Measurements from ENCODE around the gene MRPL17.

MRPL17 gene

DNA sequence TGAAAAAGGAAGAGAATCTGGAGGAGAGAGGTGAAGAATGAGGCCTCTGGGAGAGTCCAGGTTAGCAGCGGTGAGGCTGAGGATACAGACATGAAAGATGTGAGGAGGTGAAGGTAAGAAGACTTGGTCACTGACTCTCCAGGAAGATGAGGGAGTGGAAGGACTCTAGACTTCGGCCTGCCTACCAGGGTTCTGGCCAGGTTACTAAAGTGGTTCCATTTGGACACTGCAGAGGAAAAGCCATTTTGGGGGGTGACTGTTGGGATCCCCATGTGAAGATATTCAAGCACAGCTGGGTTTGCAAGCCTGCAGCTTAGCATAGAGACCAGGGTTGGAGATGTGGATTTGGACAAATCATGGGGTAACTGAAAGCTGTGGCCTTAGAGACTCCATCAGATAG, 35.3 kb downstream of the MRPL17 start:
- Histone ChIP-seq H3K4me3 (ENCODE audit: low read depth, low read length, poor library complexity, severe bottlenecking) (no peak overlapping the region), H3K27ac (ENCODE audit: low read depth, low read length, poor library complexity, severe bottlenecking) (no peak overlapping the region), H3K9me3 (ENCODE audit: low read length) (no peaks in the 10 kb centered on the region), H4K20me1 (ENCODE audit: insufficient read depth, low read length) (no peaks in the 10 kb centered on the region), H3K79me2 (ENCODE audit: insufficient read depth, low read length) (no peaks in the 10 kb centered on the region), H3K9ac (ENCODE audit: low read length) (no peak overlapping the region), H3K9me2 (ENCODE audit: low read depth, low read length) (no peaks in the 10 kb centered on the region), H3K4me1 (ENCODE audit: insufficient read depth, low read length, severe bottlenecking) (peaks cover 12% of the 10 kb centered on the region), H3K36me3 (ENCODE audit: insufficient read depth, low read length) (no peaks in the 10 kb centered on the region), H3K4me2 (ENCODE audit: low read length) (no peak overlapping the region), H2AFZ (ENCODE audit: low read length) (no peak overlapping the region), H3K27me3 (ENCODE audit: insufficient read depth, low read length) (0 out of 2 replicates have a peak, but pooled peaks cover 5% of the 10 kb centered on the region), H3F3A (ENCODE audit: insufficient read depth, low read length) (no peaks in the 10 kb centered on the region)
- TF ChIP-seq, protein P1, sequence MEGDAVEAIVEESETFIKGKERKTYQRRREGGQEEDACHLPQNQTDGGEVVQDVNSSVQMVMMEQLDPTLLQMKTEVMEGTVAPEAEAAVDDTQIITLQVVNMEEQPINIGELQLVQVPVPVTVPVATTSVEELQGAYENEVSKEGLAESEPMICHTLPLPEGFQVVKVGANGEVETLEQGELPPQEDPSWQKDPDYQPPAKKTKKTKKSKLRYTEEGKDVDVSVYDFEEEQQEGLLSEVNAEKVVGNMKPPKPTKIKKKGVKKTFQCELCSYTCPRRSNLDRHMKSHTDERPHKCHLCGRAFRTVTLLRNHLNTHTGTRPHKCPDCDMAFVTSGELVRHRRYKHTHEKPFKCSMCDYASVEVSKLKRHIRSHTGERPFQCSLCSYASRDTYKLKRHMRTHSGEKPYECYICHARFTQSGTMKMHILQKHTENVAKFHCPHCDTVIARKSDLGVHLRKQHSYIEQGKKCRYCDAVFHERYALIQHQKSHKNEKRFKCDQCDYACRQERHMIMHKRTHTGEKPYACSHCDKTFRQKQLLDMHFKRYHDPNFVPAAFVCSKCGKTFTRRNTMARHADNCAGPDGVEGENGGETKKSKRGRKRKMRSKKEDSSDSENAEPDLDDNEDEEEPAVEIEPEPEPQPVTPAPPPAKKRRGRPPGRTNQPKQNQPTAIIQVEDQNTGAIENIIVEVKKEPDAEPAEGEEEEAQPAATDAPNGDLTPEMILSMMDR (IDR thresholded peaks at IDR 0.05; ENCODE audit: low read length): no peak
- no peak for TF ChIP-seq EZH2 (IDR thresholded peaks at IDR 0.05; ENCODE audit: borderline replicate concordance, low read length)

- no peaks in the 10 kb centered on the region for H3F3A ChIP-seq (ENCODE audit: insufficient read depth, low read length)
- no peaks in the 10 kb centered on the region for H3K9me3 ChIP-seq (ENCODE audit: low read length)
- H3K27ac ChIP-seq (ENCODE audit: low read depth, low read length, poor library complexity, severe bottlenecking): no peak overlapping the region
- no peaks in the 10 kb centered on the region for H3K36me3 ChIP-seq (ENCODE audit: insufficient read depth, low read length)
- no peak overlapping the region for H2AFZ ChIP-seq (ENCODE audit: low read length)
- H3K79me2 ChIP-seq (ENCODE audit: insufficient read depth, low read length): no peaks in the 10 kb centered on the region
- peaks cover 12% of the 10 kb centered on the region for H3K4me1 ChIP-seq (ENCODE audit: insufficient read depth, low read length, severe bottlenecking)
- no peaks in the 10 kb centered on the region for H4K20me1 ChIP-seq (ENCODE audit: insufficient read depth, low read length)
- peak overlapping the region; percentile 10; the same call in 1 of the 2 replicates for H3K4me2 ChIP-seq (ENCODE audit: low read length)
- H3K27me3 ChIP-seq (ENCODE audit: insufficient read depth, low read length): 0 out of 2 replicates have a peak, but pooled peaks cover 6% of the 10 kb centered on the region
- no peak overlapping the region for H3K9ac ChIP-seq (ENCODE audit: low read length)
- no peak overlapping the region for H3K4me3 ChIP-seq (ENCODE audit: low read depth, low read length, poor library complexity, severe bottlenecking)
- no peak for TF ChIP-seq EZH2 (IDR thresholded peaks at IDR 0.05; ENCODE audit: borderline replicate concordance, low read length)
- TF ChIP-seq, protein P1 (IDR thresholded peaks at IDR 0.05; ENCODE audit: low read length): no peak
- no peaks in the 10 kb centered on the region for H3K9me2 ChIP-seq (ENCODE audit: low read depth, low read length)
These were observed 36.0 kb downstream of the MRPL17 start for GRCh38 chr11:6646918-6647679.

DNA sequence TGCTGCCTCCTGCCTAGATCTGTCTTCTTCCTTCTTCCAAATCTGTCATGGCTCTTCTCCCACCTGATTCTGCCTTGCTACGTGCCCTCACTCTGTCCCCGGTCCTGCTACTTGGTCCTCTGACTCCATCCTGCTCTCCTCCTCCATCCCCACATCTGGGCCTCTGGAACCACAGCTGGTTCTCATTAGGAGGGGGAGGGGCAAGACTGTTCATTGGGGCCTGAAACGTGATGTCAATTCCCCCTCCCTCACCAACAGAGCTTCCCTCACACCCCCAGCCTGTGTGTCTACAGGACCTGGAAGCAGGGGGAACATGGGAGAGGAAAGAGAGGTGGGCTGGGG, 36.6 kb downstream of the MRPL17 start:
- no peak for TF ChIP-seq EZH2 (IDR thresholded peaks at IDR 0.05; ENCODE audit: borderline replicate concordance, low read length)
- TF ChIP-seq, protein P1 (IDR thresholded peaks at IDR 0.05; ENCODE audit: low read length): no peak
- Histone ChIP-seq H3K27me3 (ENCODE audit: insufficient read depth, low read length) (0 out of 2 replicates have a peak, but pooled peaks cover 6% of the 10 kb centered on the region), H3K36me3 (ENCODE audit: insufficient read depth, low read length) (no peaks in the 10 kb centered on the region), H3K27ac (ENCODE audit: low read depth, low read length, poor library complexity, severe bottlenecking) (no peak overlapping the region), H3K9me2 (ENCODE audit: low read depth, low read length) (no peaks in the 10 kb centered on the region), H3K4me3 (ENCODE audit: low read depth, low read length, poor library complexity, severe bottlenecking) (no peak overlapping the region), H3K4me2 (ENCODE audit: low read length) (peak overlapping the region; percentile 10; the same call in 1 of the 2 replicates), H3F3A (ENCODE audit: insufficient read depth, low read length) (no peaks in the 10 kb centered on the region), H3K79me2 (ENCODE audit: insufficient read depth, low read length) (no peaks in the 10 kb centered on the region), H3K4me1 (ENCODE audit: insufficient read depth, low read length, severe bottlenecking) (peaks cover 12% of the 10 kb centered on the region), H2AFZ (ENCODE audit: low read length) (no peak overlapping the region), H4K20me1 (ENCODE audit: insufficient read depth, low read length) (no peaks in the 10 kb centered on the region), H3K9ac (ENCODE audit: low read length) (no peak overlapping the region), H3K9me3 (ENCODE audit: low read length) (no peaks in the 10 kb centered on the region)
